Retinal pigment epithelial cell (primary cell): ENCODE results near the gene IWS1.

Source experiments
- DNase-seq: peaks from one replicate; pipeline ENCODE4 v3.0.0-alpha.2; 2010; ENCODE audit warnings: low read depth
- H3K4me3 ChIP-seq: 2 replicates; pipeline ENCODE4 v1.5.1; 2011; ENCODE audit warnings: mild to moderate bottlenecking, low read length, control low read depth, moderate library complexity
- CTCF ChIP-seq: conservative IDR thresholded peaks from 2 replicates; pipeline ENCODE4 v1.5.1; 2011; ENCODE audit warnings: low read depth, low read length, control low read depth, inconsistent platforms

IWS1 gene

GRCh38 chr2:127516041-127516762 lies 10.1 kb downstream of the IWS1 start:
- TF ChIP-seq CTCF = no peak
- H3K4me3 ChIP-seq = no peak overlapping the region
- DNase-seq = no peak

- DNase-seq = no peak
- no peak overlapping the region for H3K4me3 ChIP-seq
Measured at GRCh38 chr2:127515383-127515915, 10.8 kb downstream of the IWS1 start.

GRCh38 chr2:127514485-127514884 lies 11.8 kb downstream of the IWS1 start:
- TF ChIP-seq CTCF = no peak
- no peak for DNase-seq

More at GRCh38 chr2:127515383-127515915, 10.8 kb downstream of the IWS1 start:
- no peak for TF ChIP-seq CTCF

GRCh38 chr2:127514076-127514475 lies 12.2 kb downstream of the IWS1 start:
- no peak for TF ChIP-seq CTCF
- H3K4me3 ChIP-seq = no peak overlapping the region
- DNase-seq = no peak

More at GRCh38 chr2:127514485-127514884, 11.8 kb downstream of the IWS1 start:
- no peak overlapping the region for H3K4me3 ChIP-seq

- H3K4me3 ChIP-seq = no peak overlapping the region
- DNase-seq = no peak
- no peak for TF ChIP-seq CTCF
Measured at GRCh38 chr2:127512362-127512761, 13.9 kb downstream of the IWS1 start.

- TF ChIP-seq CTCF = no peak
Measured at GRCh38 chr2:127511917-127512316, 14.4 kb downstream of the IWS1 start.

More at GRCh38 chr2:127511917-127512316, 14.4 kb downstream of the IWS1 start:
- DNase-seq = no peak
- no peak overlapping the region for H3K4me3 ChIP-seq
